H1 (cell line): ENCODE data around the gene GUCY2F. TPM values are rescaled to one million over a fixed set of nuclear protein-coding genes. Genes with fewer than 3 reads are reported as not detected.

ENCODE experiments used
- BACH1 ChIP-seq: IDR thresholded peaks from 2 replicates; pipeline ENCODE4 v1.6.1; 2012; ENCODE audit warnings: low read length, improper control_type of control experiment
- CBX5 ChIP-seq: fragments of 300-800, 300-1000 bp; sonication (generic); IDR thresholded peaks from 2 replicates; pipeline ENCODE4 v1.7.1; 2016; ENCODE audit warnings: antibody characterized with exemption, low read length, low read depth
- polyA plus RNA-seq, 7 experiments: library from polyadenylated mRNA; depleted of rRNA in 3 of 7; stranded (reverse) in 5 of 7; unstranded in 2 of 7; fragments of >200 nt in 5 of 7; fragments of 200-250 nt in 2 of 7; gene quantifications; 1 replicate in 5 of 7; 2 replicates in 1 of 7; 4 replicates in 1 of 7; pipeline versions ENCODE4 v1.2.1 to v1.2.3, GENCODE V29; 2011 to 2013; ENCODE audit warnings: missing spikeins in 2 of 7, mixed read lengths in 2 of 7
- total RNA-seq: library from RNA; stranded (reverse); fragmentation: NEBNext Ultra II Directional; extraction: Animal tissue kit (Norgen Biotek cat#: 25700); gene quantifications from 2 replicates; pipeline ENCODE4 v1.2.1, GENCODE V29; 2021
- TF ChIP-seq, protein P1 (sequence below), 3 experiments: IDR thresholded peaks; 1 replicate in 2 of 3; 2 replicates in 1 of 3; pipeline versions ENCODE4 v1.5.1 to v1.6.1; 2011; ENCODE audit warnings: low read length in 3 of 3, mild to moderate bottlenecking in 3 of 3, inconsistent platforms in 2 of 3, low read depth in 1 of 3, moderate library complexity in 1 of 3; ENCODE audit not compliant: insufficient read depth in 1 of 3; ENCODE audit errors: control extremely low read depth in 1 of 3
- TF ChIP-seq, protein P2 (sequence below): IDR thresholded peaks from 2 replicates; pipeline ENCODE4 v1.6.1; 2012; ENCODE audit warnings: low read length, inconsistent platforms

GUCY2F gene
- total and polyA plus RNA-seq, 2 of the 8 experiments (the other 6 are each of a cell fraction or from before 2014, with no cell fraction given), result 0.02 TPM; not detected in 1

DNA sequence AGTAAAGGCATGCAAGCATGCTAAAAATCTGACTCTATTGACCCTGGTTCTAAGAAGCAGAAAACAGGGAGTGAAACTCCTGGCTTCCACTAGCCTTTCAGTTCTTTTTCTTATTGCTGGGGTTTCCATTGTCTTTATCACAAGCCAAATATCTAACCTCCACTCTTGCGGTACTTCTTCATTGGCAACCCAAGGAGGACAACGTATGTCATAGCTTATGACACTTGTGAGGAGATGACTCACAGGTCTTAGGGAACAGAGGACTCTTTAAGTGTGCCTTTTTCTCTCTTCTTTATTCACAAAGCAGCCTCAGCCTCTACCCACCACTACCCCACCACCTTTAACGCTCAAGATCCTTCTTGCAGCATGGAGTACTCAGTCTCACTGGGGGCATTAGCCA lies 124.2 kb downstream of the GUCY2F start (continued):
- TF ChIP-seq, protein P1, sequence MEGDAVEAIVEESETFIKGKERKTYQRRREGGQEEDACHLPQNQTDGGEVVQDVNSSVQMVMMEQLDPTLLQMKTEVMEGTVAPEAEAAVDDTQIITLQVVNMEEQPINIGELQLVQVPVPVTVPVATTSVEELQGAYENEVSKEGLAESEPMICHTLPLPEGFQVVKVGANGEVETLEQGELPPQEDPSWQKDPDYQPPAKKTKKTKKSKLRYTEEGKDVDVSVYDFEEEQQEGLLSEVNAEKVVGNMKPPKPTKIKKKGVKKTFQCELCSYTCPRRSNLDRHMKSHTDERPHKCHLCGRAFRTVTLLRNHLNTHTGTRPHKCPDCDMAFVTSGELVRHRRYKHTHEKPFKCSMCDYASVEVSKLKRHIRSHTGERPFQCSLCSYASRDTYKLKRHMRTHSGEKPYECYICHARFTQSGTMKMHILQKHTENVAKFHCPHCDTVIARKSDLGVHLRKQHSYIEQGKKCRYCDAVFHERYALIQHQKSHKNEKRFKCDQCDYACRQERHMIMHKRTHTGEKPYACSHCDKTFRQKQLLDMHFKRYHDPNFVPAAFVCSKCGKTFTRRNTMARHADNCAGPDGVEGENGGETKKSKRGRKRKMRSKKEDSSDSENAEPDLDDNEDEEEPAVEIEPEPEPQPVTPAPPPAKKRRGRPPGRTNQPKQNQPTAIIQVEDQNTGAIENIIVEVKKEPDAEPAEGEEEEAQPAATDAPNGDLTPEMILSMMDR (IDR thresholded peaks at IDR 0.05; ENCODE audit: control extremely low read depth in 1 of 3, insufficient read depth in 1 of 3, low read depth in 1 of 3, low read length in 3 of 3), result no peak
- TF ChIP-seq BACH1 (no peak), CBX5 (no peak)
- TF ChIP-seq, protein P2, sequence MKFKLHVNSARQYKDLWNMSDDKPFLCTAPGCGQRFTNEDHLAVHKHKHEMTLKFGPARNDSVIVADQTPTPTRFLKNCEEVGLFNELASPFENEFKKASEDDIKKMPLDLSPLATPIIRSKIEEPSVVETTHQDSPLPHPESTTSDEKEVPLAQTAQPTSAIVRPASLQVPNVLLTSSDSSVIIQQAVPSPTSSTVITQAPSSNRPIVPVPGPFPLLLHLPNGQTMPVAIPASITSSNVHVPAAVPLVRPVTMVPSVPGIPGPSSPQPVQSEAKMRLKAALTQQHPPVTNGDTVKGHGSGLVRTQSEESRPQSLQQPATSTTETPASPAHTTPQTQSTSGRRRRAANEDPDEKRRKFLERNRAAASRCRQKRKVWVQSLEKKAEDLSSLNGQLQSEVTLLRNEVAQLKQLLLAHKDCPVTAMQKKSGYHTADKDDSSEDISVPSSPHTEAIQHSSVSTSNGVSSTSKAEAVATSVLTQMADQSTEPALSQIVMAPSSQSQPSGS, result no peak
- TF ChIP-seq, all 59 proteins: peak for 0
